KOPT-K1 (cell line): ENCODE measurements around the gene COX4I1.

ENCODE experiments used
- H3K27ac ChIP-seq: fragments of 200-600 bp; sonication (generic); 2 replicates; pipeline ENCODE4 v1.5.1; 2016; ENCODE audit warnings: antibody characterized with exemption, mild to moderate bottlenecking, low read depth, low read length; ENCODE audit not compliant: poor library complexity, severe bottlenecking
- H3K36me3 ChIP-seq: fragments of 200-600 bp; sonication (generic); 2 replicates; pipeline ENCODE4 v1.5.1; 2017; ENCODE audit warnings: antibody characterized with exemption, mild to moderate bottlenecking, low read length, moderate library complexity; ENCODE audit not compliant: insufficient read depth
- H3K9me3 ChIP-seq: fragments of 200-600 bp; sonication (generic); 2 replicates; pipeline ENCODE4 v1.5.1; 2017; ENCODE audit warnings: antibody characterized with exemption, low read length, mild to moderate bottlenecking; ENCODE audit not compliant: insufficient read depth, poor library complexity, severe bottlenecking

COX4I1 gene

DNA sequence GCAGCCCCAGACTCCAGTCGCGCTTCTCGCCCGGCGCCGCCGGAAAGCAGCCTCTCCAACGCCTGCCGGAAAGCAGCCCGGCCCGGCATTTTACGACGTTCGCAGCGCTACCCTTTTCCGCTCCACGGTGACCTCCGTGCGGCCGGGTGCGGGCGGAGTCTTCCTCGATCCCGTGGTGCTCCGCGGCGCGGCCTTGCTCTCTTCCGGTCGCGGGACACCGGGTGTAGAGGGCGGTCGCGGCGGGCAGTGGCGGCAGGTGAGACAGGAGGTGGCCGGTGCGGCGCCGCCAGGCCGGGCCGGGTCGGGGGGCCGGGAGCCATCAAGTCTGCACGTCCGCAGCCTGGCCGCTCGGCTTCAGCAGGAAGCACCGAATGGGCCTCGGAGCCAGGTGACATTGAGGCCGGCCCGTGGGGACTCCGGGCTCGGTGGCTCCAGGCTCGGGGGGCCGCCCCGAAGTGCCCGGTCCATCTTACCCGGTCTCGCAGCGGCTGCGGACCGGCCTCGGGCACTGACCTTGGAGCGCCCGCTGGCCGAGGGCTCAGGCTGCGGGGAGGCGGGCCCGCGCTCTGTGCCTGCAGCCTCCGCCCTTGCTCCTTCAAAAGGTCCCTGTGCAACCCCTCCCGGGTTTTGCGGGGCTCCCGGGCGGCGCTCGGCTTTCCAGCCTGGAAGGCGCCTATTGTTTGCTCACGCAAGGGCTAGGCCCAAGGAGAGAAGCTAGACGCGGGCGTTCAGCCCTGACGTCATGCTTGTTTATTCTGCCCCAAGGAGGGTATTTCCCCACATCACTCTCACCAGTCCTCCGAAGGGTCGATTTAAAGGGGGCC lies at the start of gene COX4I1, which contains the start of gene EMC8:
COX4I1 (plus strand) TSS at position 199 of the 824 bp plus-strand sequence. CDS start 1,511 bp downstream, outside the sequence.
EMC8 (minus strand) TSS at position 48 of the 824 bp plus-strand sequence. CDS start 249 bp downstream, outside the sequence.
- no peaks in the 10 kb centered on the region for H3K9me3 ChIP-seq
- H3K36me3 ChIP-seq = peaks cover 61% of the 10 kb centered on the region
- peak within 1 kb of the TSS; percentile 85 for H3K27ac ChIP-seq

DNA sequence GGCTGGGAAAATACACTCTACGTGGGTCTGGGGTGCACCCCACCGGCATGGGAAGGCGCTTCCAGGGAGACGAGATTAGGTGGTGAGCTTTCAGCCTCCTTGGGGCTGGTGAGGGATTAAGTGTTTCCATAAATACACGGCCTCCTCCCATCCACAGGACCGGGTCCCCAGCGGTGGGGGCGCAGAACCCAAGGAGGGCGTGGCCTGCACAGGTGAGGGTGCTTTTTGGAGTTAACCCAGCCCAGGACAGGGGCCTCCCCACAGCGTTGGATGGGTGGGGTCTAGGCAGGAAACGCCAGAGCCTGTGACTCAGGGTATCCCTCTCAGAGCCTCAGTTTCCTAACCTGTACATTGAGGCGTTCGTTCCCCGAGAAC lies 49.7 kb upstream of the COX4I1 start:
- no peaks in the 10 kb centered on the region for H3K9me3 ChIP-seq
- H3K27ac ChIP-seq = no peak overlapping the region
- H3K36me3 ChIP-seq = no peaks in the 10 kb centered on the region

DNA sequence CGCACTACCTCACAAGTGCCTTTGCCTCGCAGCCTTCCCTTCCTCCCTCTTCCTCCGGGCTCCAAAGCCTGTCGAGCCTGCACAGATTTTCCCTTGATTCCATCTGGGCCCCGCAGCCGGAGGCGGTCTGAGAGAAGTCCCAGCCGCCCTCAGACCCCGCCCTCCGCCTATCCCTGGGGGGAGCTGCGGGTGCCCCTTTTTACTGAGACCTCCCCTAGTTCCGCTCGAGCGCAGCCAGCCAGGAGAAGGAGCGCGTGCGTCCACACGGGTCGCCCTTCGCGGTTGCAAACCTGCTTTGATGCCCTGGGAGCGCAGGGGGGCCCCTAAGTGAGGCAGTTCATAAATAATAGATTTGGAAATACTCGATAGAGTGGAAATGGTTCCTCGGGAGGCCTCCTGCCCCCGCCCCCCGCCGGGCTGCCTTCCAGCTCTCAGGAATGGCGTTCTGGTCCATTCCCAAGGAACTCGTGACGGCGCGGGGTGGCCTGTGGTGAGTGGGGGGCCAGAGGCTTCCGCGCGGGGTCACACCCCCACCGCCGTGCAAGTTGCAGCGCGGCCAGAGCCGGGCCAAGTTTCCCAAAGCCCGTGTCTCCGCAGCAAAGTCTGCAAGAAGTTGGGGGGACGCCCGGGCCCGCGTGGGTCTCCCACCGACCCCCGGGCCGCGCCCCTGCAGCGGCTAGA lies 49.2 kb upstream of the COX4I1 start:
- Histone ChIP-seq H3K36me3 (no peaks in the 10 kb centered on the region), H3K9me3 (no peaks in the 10 kb centered on the region), H3K27ac (no peak overlapping the region)

DNA sequence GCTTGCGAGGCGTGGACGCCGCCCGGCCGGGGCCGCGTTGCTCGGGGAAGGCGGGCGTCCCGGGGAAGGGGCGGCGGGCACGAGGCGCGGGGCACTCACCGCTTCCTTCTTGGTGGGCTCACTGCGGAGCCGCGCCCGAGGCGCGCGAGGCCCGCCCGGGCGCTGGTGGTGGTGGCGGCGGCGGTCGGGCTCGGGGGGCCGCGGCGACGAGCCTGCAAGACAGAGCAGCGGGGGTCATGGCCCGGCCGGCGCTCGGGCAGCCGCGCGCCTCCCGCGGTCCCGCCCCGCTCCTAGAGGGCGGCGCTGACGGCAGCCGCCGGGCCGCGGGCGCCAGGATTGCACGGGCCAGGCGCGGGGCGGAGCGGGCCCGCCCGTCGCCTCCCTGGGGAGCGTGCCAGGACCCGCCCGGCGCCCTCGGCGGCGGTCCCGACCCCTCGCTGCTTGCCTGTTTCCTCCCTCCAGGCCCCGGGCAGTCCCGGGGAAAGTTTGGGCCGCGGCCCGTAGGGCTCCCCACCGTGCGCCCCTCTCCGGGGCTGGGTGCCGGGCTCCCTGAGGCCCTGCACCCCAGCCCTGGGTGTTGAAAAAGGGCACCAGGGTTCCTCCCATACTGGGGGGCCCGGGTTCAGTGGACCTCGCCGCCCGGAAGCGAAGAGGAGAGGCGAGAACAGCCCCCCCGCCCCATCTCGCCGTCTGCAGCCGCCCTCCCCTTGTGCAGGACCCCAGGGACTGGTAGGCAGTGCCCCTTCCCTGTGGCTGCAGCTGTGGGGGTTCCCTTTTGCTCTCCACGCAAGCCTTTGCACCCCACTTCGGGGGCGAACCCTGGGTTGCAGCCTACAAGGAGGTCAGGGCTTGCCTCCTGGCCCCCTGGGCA lies 48.4 kb upstream of the COX4I1 start, which contains the start of gene C16orf74:
C16orf74 (minus strand) TSS at position 270 of the 871 bp plus-strand sequence. CDS start 15,879 bp downstream, outside the sequence.
- no peaks in the 10 kb centered on the region for H3K9me3 ChIP-seq
- no peaks in the 10 kb centered on the region for H3K36me3 ChIP-seq
- H3K27ac ChIP-seq = no peak within 1 kb of the TSS

DNA sequence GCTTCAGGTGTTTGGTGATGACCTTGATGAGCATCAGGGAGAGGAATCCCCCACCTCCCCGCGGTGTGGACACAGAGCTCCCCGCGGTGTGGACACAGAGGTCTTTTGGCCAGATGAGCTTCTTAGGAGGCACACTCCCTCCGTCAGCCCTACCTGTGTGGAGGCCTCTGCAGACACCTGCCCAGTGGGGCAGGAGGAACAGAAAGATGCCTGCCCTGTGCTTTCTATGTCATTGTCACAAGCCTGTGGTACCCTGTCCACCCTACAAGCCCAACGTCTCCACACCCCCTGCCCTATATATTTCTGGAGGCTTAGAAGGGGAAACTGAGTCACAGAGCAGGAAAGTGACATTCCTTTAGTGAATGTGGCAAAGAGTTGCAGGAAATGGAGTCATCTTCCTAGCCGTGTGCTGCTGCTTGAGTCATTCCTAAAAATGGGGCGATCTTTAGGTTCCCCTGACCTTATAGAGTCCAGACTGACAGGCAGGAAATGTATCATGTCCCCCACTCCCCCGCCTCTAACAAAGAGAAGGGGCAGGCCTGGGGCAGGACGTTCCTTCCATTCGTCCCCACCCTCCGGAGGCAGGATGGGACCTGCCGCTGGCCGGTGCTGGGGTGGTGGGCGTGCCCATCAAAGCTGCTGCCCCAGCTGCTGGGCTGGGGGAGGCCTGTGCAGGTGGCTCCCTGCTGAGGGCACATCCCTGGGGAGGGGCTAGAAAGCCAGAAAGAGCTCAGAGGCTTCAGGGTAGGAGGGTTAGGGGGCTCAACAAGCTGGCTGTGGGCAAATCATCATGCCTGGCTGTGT lies 47.6 kb upstream of the COX4I1 start:
- Histone ChIP-seq H3K36me3 (no peaks in the 10 kb centered on the region), H3K27ac (no peak overlapping the region), H3K9me3 (no peaks in the 10 kb centered on the region)

DNA sequence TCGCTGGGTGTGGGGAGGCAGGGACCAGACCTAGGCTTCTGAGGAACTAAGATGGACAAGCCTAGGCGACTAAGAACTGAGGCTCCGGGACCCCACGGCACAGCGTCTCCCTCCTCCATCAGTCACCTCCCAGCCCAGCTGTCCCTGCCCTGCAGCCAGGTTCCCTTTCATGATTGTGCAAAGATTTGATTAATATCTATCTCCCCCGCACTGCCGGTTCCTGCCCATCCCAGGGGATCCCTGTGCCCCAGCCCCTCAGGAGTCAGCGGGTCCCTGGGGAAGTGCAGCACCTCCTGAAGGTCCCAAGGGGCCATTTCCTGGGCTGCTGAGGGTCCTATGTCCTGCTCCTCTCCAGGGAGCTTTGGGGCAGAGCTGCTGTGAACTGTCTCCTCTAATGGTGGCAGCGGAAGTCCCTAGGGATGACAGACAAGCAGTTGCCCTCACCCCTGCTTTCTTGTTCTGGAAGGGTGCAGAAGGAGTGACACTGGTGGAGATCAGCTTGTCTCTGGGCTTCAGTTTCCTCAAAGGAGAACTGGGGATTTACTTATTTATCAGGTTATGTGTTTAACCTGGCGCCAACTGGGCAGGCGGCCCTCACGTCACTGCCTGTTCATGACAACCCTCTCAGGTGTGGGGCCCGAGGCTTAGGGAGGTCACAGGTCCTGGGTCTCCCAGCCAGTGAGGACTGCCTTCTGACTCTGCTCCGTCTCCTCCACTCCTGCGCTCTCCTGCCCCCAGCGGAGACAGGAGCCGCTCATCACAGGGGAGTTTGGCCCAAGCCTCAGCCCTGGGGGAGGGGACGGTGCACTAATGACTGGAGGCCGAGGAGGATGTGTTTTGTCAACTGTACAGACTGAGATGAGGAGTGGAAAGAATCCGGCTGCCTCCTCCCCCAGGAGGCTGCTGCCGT lies 46.7 kb upstream of the COX4I1 start:
- Histone ChIP-seq H3K36me3 (no peaks in the 10 kb centered on the region), H3K9me3 (no peaks in the 10 kb centered on the region), H3K27ac (no peak overlapping the region)

DNA sequence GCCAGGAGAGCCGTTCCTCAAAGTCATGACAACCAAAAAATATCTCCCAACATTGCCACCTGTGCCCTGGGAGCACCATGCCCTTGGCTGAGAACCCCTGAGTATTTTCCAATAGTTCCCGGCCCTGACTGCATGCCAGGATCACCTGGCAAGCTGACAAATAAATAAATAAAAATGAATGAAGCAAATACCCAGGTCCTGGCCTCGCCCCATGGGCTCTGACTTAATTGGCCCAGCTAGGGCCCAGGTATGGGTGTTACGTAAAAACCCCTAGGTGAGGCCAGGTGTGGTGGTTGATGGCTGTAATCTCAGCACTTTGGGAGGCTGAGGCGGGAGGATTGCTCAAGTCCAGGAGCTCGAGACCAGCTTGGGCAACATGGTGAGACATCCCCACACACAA lies 45.9 kb upstream of the COX4I1 start:
- H3K9me3 ChIP-seq = no peaks in the 10 kb centered on the region
- no peaks in the 10 kb centered on the region for H3K36me3 ChIP-seq
- H3K27ac ChIP-seq = no peak overlapping the region

DNA sequence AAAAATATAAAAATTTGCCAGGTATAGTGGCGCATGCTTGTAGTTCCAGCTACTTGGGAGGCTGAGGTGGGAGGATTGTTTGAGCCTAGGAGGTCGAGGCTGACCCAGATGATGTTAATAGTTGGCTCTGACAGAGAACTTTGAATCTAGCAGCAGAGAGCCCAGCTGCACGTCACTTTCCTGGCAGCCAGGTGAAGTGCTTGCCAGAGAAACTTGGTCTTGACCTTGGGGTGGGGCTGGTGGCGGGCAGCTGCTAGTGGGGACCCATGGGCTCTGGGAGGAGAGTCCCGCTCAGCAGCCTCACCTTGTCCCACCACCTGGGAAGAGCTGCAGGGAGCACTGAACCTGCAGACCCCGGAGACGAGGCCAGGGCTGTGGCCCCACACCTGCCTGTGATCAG lies 45.5 kb upstream of the COX4I1 start:
- Histone ChIP-seq H3K27ac (no peak overlapping the region), H3K36me3 (no peaks in the 10 kb centered on the region), H3K9me3 (no peaks in the 10 kb centered on the region)

DNA sequence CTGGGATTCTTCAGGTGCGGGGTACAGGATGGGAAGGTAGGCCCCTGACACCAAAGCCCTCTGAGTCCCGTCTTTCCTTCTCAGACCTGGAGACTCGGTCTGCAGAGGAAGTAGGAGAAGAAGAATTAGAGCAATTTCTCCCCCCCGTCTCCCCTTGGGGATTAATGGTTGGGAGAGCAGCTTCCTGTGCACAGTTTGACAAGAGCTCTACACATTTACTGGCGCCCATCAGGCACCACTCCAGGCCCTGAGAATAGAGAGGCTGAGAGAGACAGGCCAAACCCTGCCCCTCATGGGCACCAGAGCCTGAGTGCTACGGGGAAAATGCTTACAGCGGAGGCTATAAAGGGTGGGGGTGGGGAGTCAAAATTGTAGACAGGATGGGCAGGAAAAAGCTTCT lies 45.1 kb upstream of the COX4I1 start:
- Histone ChIP-seq H3K36me3 (no peaks in the 10 kb centered on the region), H3K27ac (no peak overlapping the region), H3K9me3 (no peaks in the 10 kb centered on the region)

DNA sequence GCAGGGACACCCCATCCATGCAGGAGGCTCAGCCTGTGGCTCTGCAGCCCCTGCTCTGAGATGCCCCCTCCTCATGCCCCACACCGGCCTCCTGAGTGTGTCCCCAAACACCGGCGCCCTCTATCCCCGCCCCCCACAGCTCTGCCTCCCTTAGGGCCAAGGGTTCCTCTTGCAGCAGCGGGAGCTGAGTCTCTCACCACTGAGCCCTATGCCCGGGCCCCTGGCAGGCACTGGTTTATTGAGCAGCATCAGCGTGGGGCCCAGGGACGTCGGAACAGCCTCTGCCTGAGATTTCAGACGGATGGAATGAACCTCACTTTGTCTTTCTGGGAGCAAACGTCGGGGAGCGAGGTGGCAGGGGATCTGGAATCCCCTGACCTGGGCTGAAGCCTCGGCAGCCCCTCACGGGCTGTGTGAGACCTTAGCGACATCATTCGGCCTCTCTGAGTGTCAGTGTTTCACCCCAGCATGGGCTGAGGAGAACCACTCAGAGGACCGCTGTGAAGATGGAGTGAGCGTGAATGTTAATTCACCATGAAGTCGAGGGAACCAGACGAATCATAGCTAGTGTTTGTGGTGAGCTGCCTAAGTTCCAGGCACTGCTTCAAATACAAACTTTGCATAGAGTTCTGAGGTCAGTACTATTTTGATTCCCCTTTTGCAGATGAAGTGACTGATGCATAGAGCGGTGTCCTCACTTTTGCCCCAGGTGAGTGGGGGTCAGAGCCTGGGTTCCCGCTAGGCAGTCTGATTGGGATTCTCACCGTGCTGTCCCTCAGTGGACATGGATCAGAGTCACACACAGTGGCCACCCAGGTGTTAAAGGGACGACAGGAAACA lies 43.3 kb upstream of the COX4I1 start:
- Histone ChIP-seq H3K27ac (no peak overlapping the region), H3K36me3 (no peaks in the 10 kb centered on the region), H3K9me3 (no peaks in the 10 kb centered on the region)

DNA sequence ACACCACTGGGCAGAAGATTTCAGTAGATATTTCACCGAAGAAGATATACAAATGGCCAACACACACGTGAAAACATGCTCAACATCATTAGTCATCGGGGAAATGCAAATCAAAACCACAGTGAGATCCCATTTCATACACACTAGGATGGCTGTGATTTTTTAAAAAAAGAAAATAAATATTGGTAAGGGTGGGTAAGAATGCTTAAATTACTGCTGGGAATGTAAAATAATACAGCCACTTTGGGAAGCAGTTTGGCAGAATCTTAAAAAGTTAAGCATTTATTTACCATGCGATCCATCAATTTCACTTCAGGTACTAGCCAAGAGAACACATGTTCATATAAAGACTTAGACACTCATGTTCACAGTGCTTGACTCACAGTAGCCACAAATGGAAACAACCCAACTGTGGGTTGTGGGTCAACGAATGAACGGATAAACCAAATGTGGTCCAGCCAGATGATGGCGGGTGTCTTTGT lies 42.1 kb upstream of the COX4I1 start:
- Histone ChIP-seq H3K27ac (no peak overlapping the region), H3K9me3 (no peaks in the 10 kb centered on the region), H3K36me3 (no peaks in the 10 kb centered on the region)

DNA sequence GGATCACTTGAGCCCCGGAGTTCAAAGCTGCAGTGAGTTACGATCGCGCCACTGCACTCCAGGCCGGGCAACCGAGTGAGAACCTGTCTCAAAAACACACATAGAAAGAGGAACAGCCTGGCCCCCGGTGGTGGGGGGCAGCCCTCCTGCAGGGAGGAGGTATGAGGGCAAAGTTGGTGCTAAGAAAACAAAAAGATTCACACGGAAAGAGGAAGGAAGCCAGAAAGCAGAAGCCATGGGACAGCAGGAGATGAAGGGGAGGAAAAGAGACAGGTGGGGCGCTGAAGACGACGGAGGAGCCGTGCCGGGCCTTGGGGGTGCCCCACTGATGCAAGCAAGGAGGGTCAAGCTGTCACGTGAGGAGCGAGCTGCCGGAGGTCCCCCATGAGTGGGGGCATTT lies 40.4 kb upstream of the COX4I1 start:
- no peaks in the 10 kb centered on the region for H3K9me3 ChIP-seq
- no peak overlapping the region for H3K27ac ChIP-seq
- H3K36me3 ChIP-seq = no peaks in the 10 kb centered on the region
